B cell (primary cell): Measurements from ENCODE around the gene ISM1. TPM values are rescaled to one million over a fixed set of nuclear protein-coding genes. Genes with fewer than 3 reads are reported as not detected.

Experiments
- ATAC-seq: fragments of 200-7000 bp; cut with Tn5 transposase; one replicate; pipeline ENCODE4 v1.10.0; 2021; ENCODE audit warnings: low read depth, mild to moderate bottlenecking, moderate number of reproducible peaks, moderate library complexity
- CTCF ChIA-PET: fragments of 350-600 bp; sonication (Branson Sonifier 250); formaldehyde crosslinking; loops from one replicate; lab custom pipeline; 2021; ENCODE audit warnings: antibody characterized with exemption, inconsistent platforms; lab: Charles Lee
- POLR2A ChIA-PET: fragments of 350-600 bp; sonication (Branson Sonifier 250); formaldehyde crosslinking; loops from one replicate; lab custom pipeline; 2021; ENCODE audit warnings: antibody characterized with exemption; lab: Charles Lee
- DNase-seq: peaks from one replicate; pipeline ENCODE4 v3.0.0; 2013
- H2AFZ ChIP-seq: 2 replicates; pipeline ENCODE4 v1.6.1; 2012; ENCODE audit warnings: mild to moderate bottlenecking, low read depth, low read length; ENCODE audit not compliant: insufficient read depth, poor library complexity, severe bottlenecking
- H3K27ac ChIP-seq, 2 donors: 1 replicate in 1 of 2; 2 replicates in 1 of 2; pipeline ENCODE4 v1.5.1; 2012 to 2013; ENCODE audit warnings: low read length in 2 of 2, mild to moderate bottlenecking in 2 of 2, moderate library complexity in 1 of 2
- H3K27me3 ChIP-seq, 4 experiments: fragments of 200-600 bp in 1 of 4; sonication (generic) in 1 of 4; replicated peaks in 1 of 4; 1 replicate in 2 of 4; 2 replicates in 2 of 4; pipeline versions ENCODE4 v1.6.1 to v1.7.0; 2013 to 2016; ENCODE audit warnings: low read length in 3 of 4, mild to moderate bottlenecking in 2 of 4, mixed read lengths in 1 of 4, moderate library complexity in 1 of 4; ENCODE audit not compliant: insufficient read depth in 4 of 4, control insufficient read depth in 3 of 4; ENCODE audit errors: control extremely low read depth in 1 of 4
- H3K36me3 ChIP-seq, 2 experiments: replicated peaks in 1 of 2; 1 replicate in 1 of 2; 2 replicates in 1 of 2; pipeline versions ENCODE4 v1.6.1 to v1.7.1; 2013; ENCODE audit warnings: low read length in 1 of 2; ENCODE audit not compliant: insufficient read depth in 2 of 2, control insufficient read depth in 1 of 2; ENCODE audit errors: control extremely low read depth in 1 of 2, extremely low read depth in 1 of 2
- H3K4me1 ChIP-seq, 2 donors: fragments of 200-600 bp in 1 of 2; sonication (generic) in 1 of 2; 1 replicate in 1 of 2; 2 replicates in 1 of 2; pipeline versions ENCODE4 v1.5.1 to v1.6.1; 2013 to 2017; ENCODE audit warnings: low read length in 2 of 2; ENCODE audit not compliant: control insufficient read depth in 2 of 2, insufficient read depth in 2 of 2
- H3K4me2 ChIP-seq: replicated peaks from 2 replicates; pipeline ENCODE3; 2012; ENCODE audit warnings: mild to moderate bottlenecking, low read depth, low read length; ENCODE audit not compliant: poor library complexity, severe bottlenecking
- H3K4me3 ChIP-seq, 5 experiments: fragments of 200-600 bp in 1 of 5; sonication (generic) in 1 of 5; 1 replicate in 3 of 5; 2 replicates in 2 of 5; pipeline versions ENCODE4 v1.5.1 to v1.7.0; 2011 to 2016; ENCODE audit warnings: low read length in 4 of 5, mild to moderate bottlenecking in 4 of 5, low read depth in 2 of 5, control low read depth in 1 of 5, moderate library complexity in 1 of 5; ENCODE audit not compliant: insufficient read depth in 1 of 5; ENCODE audit errors: control extremely low read depth in 1 of 5, extremely low read depth in 1 of 5
- H3K79me2 ChIP-seq: fragments of 200-600 bp; sonication (generic); one replicate; pipeline ENCODE4 v1.6.0; 2016; ENCODE audit warnings: low read length; ENCODE audit not compliant: control insufficient read depth, insufficient read depth
- H3K9ac ChIP-seq: fragments of 200-600 bp; sonication (generic); 2 replicates; pipeline ENCODE4 v1.6.1; 2017; ENCODE audit warnings: mild to moderate bottlenecking, low read length, moderate library complexity
- H3K9me3 ChIP-seq, 3 donors: one replicate each; pipeline versions ENCODE4 v1.6.1 to v1.7.1; 2013; ENCODE audit warnings: low read length in 2 of 3; ENCODE audit not compliant: control insufficient read depth in 2 of 3, insufficient read depth in 1 of 3; ENCODE audit errors: control extremely low read depth in 1 of 3
- H4K20me1 ChIP-seq: 2 replicates; pipeline ENCODE4 v1.6.0; 2012; ENCODE audit warnings: mild to moderate bottlenecking, low read length; ENCODE audit not compliant: insufficient read depth, control insufficient read depth, poor library complexity, severe bottlenecking
- H3K27ac Mint-ChIP-seq: one replicate; pipeline ENCODE4 v1.8.0; 2021; ENCODE audit warnings: mixed read lengths
- H3K27me3 Mint-ChIP-seq: one replicate; pipeline ENCODE4 v1.8.0; 2021; ENCODE audit warnings: mixed read lengths
- H3K4me1 Mint-ChIP-seq: one replicate; pipeline ENCODE4 v1.8.0; 2021; ENCODE audit warnings: mixed read lengths
- H3K4me3 Mint-ChIP-seq: one replicate; pipeline ENCODE4 v1.8.0; 2021; ENCODE audit warnings: mixed read lengths
- H3K9me3 Mint-ChIP-seq: one replicate; pipeline ENCODE4 v1.8.0; 2022; ENCODE audit warnings: mixed read lengths; ENCODE audit not compliant: insufficient read depth
- EZH2 ChIP-seq: IDR thresholded peaks from 2 replicates; pipeline ENCODE4 v1.6.1; 2012; ENCODE audit warnings: borderline replicate concordance, low read depth, mild to moderate bottlenecking, moderate library complexity, low read length; ENCODE audit not compliant: insufficient read depth, poor library complexity, severe bottlenecking
- WGBS: methylation state at CpG from one replicate; pipeline ENCODE4 v1.1.5; 2013; ENCODE audit warnings: missing lambda C conversion rate; ENCODE audit not compliant: insufficient coverage; 5-methylcytosine and 5-hydroxymethylcytosine counted together
- intact Hi-C: fragments of 100-400 bp; cut with micrococcal nuclease; formaldehyde crosslinking; loops from one replicate; pipeline ENCODE4 v1.10.0; 2022
- polyA plus RNA-seq: library from polyadenylated mRNA; depleted of rRNA; stranded (reverse); fragments of >200 nt; gene quantifications from 2 replicates; pipeline ENCODE4 v1.2.3, GENCODE V29; 2012
- total RNA-seq, 2 donors: library from RNA; stranded (reverse); fragments of 120-200 nt in 1 of 2; gene quantifications; 1 replicate in 1 of 2; 2 replicates in 1 of 2; pipeline versions ENCODE4 v1.2.3 to v1.2.4, GENCODE V29; 2013 to 2022
- TF ChIP-seq, protein P1 (sequence below): fragments of 200-600 bp; IDR thresholded peaks from one replicate; pipeline ENCODE4 v1.8.0; 2022; ENCODE audit warnings: antibody characterized with exemption, mild to moderate bottlenecking

Gene ISM1
- total and polyA plus RNA-seq, 2 donors (not counting 1 experiment from before 2014, with no cell fraction given) = not detected

DNA sequence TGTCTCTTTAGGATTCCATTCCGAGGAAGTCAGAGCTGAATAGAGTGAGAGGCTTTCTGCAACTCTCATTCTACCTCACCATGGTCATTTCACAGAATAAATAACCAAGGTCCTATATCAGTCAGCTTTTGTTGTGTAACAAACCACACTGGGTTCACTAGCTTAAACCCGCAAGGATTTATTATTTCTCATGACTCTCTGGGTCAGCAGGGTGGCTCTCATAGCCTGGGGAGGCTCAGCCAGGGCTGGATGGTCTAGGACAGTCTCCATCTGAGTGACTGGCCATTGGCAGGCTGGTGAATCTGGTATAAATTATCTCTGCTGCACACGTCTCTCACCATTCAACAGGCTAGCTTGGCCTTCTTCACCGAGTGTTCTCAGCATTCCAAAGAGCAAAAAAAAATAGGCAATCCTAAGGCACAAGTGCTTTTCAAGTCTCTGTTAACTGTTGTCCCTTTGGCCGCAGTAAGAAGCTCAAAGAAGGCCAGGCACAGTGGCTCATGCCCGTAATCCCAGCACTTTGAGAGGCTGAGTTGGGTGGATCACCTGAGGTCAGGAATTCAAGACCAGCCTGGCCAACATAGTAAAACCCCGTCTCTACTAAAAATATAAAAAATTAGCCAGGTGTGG is 39.7 kb downstream of the ISM1 start:
- Histone ChIP-seq H3K9ac (no peak overlapping the region), H3K4me2 (no peak overlapping the region), H4K20me1 (no peaks in the 10 kb centered on the region), H3K27me3 (no peaks in the 10 kb centered on the region), H3K36me3 (no peaks in the 10 kb centered on the region), H3K79me2 (no peaks in the 10 kb centered on the region), H3K4me3 (no peak overlapping the region), H3K9me3 (no peaks in the 10 kb centered on the region), H2AFZ (no peak overlapping the region), H3K27ac (no peak overlapping the region), H3K4me1 (no peaks in the 10 kb centered on the region)
- intact Hi-C loops = no loop called here
- no peaks in the 10 kb centered on the region for H3K9me3 Mint-ChIP-seq
- CTCF ChIA-PET = no interaction called here
- WGBS = 90% methylated on average over 4 of the region's 7 CpGs
- TF ChIP-seq, protein P1, sequence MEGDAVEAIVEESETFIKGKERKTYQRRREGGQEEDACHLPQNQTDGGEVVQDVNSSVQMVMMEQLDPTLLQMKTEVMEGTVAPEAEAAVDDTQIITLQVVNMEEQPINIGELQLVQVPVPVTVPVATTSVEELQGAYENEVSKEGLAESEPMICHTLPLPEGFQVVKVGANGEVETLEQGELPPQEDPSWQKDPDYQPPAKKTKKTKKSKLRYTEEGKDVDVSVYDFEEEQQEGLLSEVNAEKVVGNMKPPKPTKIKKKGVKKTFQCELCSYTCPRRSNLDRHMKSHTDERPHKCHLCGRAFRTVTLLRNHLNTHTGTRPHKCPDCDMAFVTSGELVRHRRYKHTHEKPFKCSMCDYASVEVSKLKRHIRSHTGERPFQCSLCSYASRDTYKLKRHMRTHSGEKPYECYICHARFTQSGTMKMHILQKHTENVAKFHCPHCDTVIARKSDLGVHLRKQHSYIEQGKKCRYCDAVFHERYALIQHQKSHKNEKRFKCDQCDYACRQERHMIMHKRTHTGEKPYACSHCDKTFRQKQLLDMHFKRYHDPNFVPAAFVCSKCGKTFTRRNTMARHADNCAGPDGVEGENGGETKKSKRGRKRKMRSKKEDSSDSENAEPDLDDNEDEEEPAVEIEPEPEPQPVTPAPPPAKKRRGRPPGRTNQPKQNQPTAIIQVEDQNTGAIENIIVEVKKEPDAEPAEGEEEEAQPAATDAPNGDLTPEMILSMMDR = no peak
- no peaks in the 10 kb centered on the region for H3K4me1 Mint-ChIP-seq
- POLR2A ChIA-PET = no interaction called here
- no peaks in the 10 kb centered on the region for H3K27me3 Mint-ChIP-seq
- no peak overlapping the region for H3K27ac Mint-ChIP-seq
- no peak overlapping the region for H3K4me3 Mint-ChIP-seq
- DNase-seq (no peak), ATAC-seq (no peak)

DNA sequence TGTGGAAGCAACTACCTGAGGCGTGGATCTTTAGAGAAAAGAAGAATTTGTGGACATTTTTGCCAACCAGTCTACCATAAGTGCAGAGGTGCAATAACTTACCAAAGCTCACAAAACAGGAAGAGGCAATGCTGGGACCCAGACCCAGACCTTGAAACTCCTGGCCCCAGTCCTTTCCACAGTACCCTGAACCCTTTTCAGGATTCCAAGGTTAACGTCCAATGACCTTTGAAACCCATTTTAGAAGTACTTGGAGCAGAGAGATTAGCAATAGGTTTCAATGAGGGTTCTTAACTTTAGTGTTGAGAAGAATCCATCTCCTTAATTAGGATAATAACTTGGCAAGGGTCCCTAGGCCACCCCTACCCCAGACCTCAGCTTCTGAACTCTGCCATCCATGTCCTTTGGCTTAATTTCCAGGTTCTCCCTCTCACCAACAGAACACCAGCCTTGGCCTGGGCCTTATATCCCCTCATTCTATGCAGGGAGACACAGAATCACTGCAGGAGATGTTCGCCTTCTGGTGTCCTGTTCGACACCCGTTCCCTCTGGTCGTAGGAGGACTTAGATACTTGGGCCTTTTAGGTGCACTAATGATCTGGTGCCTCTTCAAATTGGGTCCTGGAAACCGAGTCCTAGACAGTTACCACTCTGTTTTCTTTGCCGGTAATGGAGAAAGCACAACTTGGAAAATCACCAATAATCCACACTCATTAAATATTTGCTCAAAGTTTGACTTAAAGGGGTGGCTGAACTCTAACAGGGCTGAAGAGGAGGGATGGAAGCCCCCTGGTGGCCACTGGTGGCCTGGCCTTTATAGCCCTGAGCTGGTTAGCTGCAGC is 40.6 kb downstream of the ISM1 start:
- TF ChIP-seq EZH2 = no peak
- TF ChIP-seq, protein P1 = peak; percentile 48
- no peak overlapping the region for H3K27ac ChIP-seq
- H3K9ac ChIP-seq = no peak overlapping the region
- Mint-ChIP-seq H3K27ac (no peak overlapping the region), H3K4me3 (no peak overlapping the region), H3K27me3 (no peaks in the 10 kb centered on the region), H3K9me3 (no peaks in the 10 kb centered on the region), H3K4me1 (no peaks in the 10 kb centered on the region)
- H3K4me2 ChIP-seq = no peak overlapping the region
- ChIA-PET CTCF (interaction anchor here (1.3 kb wide), 1 partner anchor 12 kb away, joined by 3 read pairs; no protein-coding TSS in a partner anchor), POLR2A (no interaction called here)
- WGBS = 91% methylated on average over 6 of the region's 8 CpGs
- H3K36me3 ChIP-seq = no peaks in the 10 kb centered on the region
- H3K79me2 ChIP-seq = no peaks in the 10 kb centered on the region
- intact Hi-C loops = no loop called here
- H2AFZ ChIP-seq = no peak overlapping the region
- H3K27me3 ChIP-seq = no peaks in the 10 kb centered on the region
- no peaks in the 10 kb centered on the region for H3K4me1 ChIP-seq
- peak; percentile 10 for DNase-seq
- ATAC-seq = peak; percentile 43
- no peaks in the 10 kb centered on the region for H4K20me1 ChIP-seq
- H3K9me3 ChIP-seq = no peaks in the 10 kb centered on the region
- H3K4me3 ChIP-seq = no peak overlapping the region
